Esophagus squamous epithelium (tissue), 4 donors: ENCODE measurements around the gene ENOX2.

Source experiments
- CTCF ChIP-seq, 6 experiments: fragments of 450-650 bp in 4 of 6; fragments of 200-600 bp in 2 of 6; sonication (generic) in 2 of 6; IDR thresholded peaks; one replicate each; pipeline ENCODE4 v1.5.1; 2016 to 2019; ENCODE audit warnings: antibody characterized with exemption in 6 of 6, mild to moderate bottlenecking in 4 of 6, moderate library complexity in 4 of 6
- POLR2A ChIP-seq, 4 donors: fragments of 450-650 bp; IDR thresholded peaks; one replicate each; pipeline ENCODE4 v1.6.1; 2017; ENCODE audit warnings: antibody characterized with exemption in 4 of 4, mild to moderate bottlenecking in 4 of 4, moderate library complexity in 3 of 4

- TF ChIP-seq CTCF (IDR thresholded peaks at IDR 0.05): no peak
- TF ChIP-seq POLR2A (IDR thresholded peaks at IDR 0.05): no peak
Observed at GRCh38 chrX:130718137-130718536, 184.9 kb downstream of the ENOX2 start.
